Measurements from ENCODE around the gene UGT1A7.

The UGT1A7 gene

DNA sequence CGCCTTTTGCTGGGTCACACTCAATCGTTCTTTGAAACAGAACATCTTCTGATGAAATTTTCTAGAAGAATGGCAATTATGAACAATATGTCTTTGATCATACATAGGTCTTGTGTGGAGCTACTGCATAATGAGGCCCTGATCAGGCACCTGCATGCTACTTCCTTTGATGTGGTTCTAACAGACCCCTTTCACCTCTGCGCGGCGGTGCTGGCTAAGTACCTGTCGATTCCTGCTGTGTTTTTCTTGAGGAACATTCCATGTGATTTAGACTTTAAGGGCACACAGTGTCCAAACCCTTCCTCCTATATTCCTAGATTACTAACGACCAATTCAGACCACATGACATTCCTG, 31.5 kb downstream of the UGT1A7 start (continued):
- no peak for TF ChIP-seq TOX (CRISPR knock-in tag; IDR thresholded peaks at IDR 0.05; ENCODE audit: borderline replicate concordance)
- TF ChIP-seq, protein P1, sequence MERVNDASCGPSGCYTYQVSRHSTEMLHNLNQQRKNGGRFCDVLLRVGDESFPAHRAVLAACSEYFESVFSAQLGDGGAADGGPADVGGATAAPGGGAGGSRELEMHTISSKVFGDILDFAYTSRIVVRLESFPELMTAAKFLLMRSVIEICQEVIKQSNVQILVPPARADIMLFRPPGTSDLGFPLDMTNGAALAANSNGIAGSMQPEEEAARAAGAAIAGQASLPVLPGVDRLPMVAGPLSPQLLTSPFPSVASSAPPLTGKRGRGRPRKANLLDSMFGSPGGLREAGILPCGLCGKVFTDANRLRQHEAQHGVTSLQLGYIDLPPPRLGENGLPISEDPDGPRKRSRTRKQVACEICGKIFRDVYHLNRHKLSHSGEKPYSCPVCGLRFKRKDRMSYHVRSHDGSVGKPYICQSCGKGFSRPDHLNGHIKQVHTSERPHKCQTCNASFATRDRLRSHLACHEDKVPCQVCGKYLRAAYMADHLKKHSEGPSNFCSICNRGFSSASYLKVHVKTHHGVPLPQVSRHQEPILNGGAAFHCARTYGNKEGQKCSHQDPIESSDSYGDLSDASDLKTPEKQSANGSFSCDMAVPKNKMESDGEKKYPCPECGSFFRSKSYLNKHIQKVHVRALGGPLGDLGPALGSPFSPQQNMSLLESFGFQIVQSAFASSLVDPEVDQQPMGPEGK (CRISPR knock-in tag; IDR thresholded peaks at IDR 0.05; ENCODE audit: borderline replicate concordance): no peak
- TF ChIP-seq, protein P2, sequence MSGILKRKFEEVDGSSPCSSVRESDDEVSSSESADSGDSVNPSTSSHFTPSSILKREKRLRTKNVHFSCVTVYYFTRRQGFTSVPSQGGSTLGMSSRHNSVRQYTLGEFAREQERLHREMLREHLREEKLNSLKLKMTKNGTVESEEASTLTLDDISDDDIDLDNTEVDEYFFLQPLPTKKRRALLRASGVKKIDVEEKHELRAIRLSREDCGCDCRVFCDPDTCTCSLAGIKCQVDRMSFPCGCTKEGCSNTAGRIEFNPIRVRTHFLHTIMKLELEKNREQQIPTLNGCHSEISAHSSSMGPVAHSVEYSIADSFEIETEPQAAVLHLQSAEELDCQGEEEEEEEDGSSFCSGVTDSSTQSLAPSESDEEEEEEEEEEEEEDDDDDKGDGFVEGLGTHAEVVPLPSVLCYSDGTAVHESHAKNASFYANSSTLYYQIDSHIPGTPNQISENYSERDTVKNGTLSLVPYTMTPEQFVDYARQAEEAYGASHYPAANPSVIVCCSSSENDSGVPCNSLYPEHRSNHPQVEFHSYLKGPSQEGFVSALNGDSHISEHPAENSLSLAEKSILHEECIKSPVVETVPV (CRISPR knock-in tag; IDR thresholded peaks at IDR 0.05): no peak

DNA sequence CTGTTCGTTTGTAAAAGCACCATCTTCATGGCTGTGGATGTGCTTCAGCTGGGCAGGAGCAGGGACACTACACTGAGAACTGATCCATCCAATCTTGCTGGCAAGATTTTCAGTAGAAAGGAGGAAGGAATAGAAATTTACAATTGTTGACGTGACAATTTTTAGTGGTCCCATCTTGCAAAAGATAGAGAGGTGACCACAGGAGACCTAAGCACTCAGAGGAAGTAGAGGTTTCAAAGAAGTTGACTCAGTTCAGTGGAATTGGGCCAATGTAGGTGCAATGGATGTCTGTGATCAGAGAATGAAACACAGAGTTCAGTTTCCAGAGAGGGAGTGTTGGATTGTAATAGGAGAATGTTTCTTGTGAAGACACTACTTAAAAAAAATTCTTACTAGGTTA, 32.4 kb downstream of the UGT1A7 start:
- TF ChIP-seq ZNF565 (CRISPR knock-in tag; conservative IDR thresholded peaks at IDR 0.05; ENCODE audit: low read depth): no peak
- no peak for TF ChIP-seq ZC3H10 (CRISPR knock-in tag; IDR thresholded peaks at IDR 0.05)
- TF ChIP-seq PPARA (CRISPR knock-in tag; IDR thresholded peaks at IDR 0.05; ENCODE audit: borderline replicate concordance): no peak
- no peak for TF ChIP-seq SNAI2 (CRISPR knock-in tag; IDR thresholded peaks at IDR 0.05)
- TF ChIP-seq GLIS3 (CRISPR knock-in tag; IDR thresholded peaks at IDR 0.05): no peak
- no peak for TF ChIP-seq ZFP30 (CRISPR knock-in tag; IDR thresholded peaks at IDR 0.05)
- TF ChIP-seq, protein P3, sequence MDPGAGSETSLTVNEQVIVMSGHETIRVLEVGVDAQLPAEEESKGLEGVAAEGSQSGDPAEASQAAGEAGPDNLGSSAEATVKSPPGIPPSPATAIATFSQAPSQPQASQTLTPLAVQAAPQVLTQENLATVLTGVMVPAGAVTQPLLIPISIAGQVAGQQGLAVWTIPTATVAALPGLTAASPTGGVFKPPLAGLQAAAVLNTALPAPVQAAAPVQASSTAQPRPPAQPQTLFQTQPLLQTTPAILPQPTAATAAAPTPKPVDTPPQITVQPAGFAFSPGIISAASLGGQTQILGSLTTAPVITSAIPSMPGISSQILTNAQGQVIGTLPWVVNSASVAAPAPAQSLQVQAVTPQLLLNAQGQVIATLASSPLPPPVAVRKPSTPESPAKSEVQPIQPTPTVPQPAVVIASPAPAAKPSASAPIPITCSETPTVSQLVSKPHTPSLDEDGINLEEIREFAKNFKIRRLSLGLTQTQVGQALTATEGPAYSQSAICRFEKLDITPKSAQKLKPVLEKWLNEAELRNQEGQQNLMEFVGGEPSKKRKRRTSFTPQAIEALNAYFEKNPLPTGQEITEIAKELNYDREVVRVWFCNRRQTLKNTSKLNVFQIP (CRISPR knock-in tag; IDR thresholded peaks at IDR 0.05; ENCODE audit: borderline replicate concordance, low read depth): no peak
- no peak for TF ChIP-seq ARNTL (CRISPR knock-in tag; IDR thresholded peaks at IDR 0.05; ENCODE audit: borderline replicate concordance, low read depth)
- no peak for TF ChIP-seq CSDC2 (CRISPR knock-in tag; IDR thresholded peaks at IDR 0.05)
- TF ChIP-seq, protein P1 (CRISPR knock-in tag; IDR thresholded peaks at IDR 0.05; ENCODE audit: borderline replicate concordance): no peak
- ATAC-seq: no peak

DNA sequence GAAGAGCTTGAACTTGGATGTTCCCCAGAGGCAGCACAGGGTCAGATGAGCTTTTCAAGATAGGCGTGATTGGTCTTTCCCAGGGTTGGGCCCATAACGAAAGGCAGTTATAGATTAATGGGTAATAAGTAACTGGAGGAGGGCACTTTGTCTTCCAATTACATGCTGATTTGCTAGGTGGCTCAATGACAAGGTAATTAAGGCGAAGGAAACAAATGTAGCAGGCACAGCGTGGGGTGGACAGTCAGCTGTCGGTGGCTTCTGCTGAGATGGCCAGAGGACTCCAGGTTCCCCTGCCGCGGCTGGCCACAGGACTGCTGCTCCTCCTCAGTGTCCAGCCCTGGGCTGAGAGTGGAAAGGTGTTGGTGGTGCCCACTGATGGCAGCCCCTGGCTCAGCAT, 36.9 kb downstream of the UGT1A7 start, which contains the start of gene UGT1A4:
Gene UGT1A4, plus strand, starts transcription at position 185 of the 400 bp plus-strand sequence. Its CDS starts 85 bp downstream, at position 270.
- no peak for ATAC-seq
- TF ChIP-seq, protein P1 (CRISPR knock-in tag; IDR thresholded peaks at IDR 0.05; ENCODE audit: borderline replicate concordance): no peak
- TF ChIP-seq ZC3H10 (CRISPR knock-in tag; IDR thresholded peaks at IDR 0.05) (no peak), OSR1 (CRISPR knock-in tag; IDR thresholded peaks at IDR 0.05) (no peak), ZFP30 (CRISPR knock-in tag; IDR thresholded peaks at IDR 0.05) (no peak), BACH2 (CRISPR knock-in tag; IDR thresholded peaks at IDR 0.05; ENCODE audit: borderline replicate concordance) (no peak), RARB (CRISPR knock-in tag; IDR thresholded peaks at IDR 0.05) (no peak)
- TF ChIP-seq, protein P4, sequence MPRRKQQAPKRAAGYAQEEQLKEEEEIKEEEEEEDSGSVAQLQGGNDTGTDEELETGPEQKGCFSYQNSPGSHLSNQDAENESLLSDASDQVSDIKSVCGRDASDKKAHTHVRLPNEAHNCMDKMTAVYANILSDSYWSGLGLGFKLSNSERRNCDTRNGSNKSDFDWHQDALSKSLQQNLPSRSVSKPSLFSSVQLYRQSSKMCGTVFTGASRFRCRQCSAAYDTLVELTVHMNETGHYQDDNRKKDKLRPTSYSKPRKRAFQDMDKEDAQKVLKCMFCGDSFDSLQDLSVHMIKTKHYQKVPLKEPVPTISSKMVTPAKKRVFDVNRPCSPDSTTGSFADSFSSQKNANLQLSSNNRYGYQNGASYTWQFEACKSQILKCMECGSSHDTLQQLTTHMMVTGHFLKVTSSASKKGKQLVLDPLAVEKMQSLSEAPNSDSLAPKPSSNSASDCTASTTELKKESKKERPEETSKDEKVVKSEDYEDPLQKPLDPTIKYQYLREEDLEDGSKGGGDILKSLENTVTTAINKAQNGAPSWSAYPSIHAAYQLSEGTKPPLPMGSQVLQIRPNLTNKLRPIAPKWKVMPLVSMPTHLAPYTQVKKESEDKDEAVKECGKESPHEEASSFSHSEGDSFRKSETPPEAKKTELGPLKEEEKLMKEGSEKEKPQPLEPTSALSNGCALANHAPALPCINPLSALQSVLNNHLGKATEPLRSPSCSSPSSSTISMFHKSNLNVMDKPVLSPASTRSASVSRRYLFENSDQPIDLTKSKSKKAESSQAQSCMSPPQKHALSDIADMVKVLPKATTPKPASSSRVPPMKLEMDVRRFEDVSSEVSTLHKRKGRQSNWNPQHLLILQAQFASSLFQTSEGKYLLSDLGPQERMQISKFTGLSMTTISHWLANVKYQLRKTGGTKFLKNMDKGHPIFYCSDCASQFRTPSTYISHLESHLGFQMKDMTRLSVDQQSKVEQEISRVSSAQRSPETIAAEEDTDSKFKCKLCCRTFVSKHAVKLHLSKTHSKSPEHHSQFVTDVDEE (CRISPR knock-in tag; IDR thresholded peaks at IDR 0.05): no peak
